MM.1S (cell line): ENCODE results near the gene ARFGEF2.

Experiments
- DNase-seq: peaks from one replicate; pipeline ENCODE4 v3.0.0-alpha.2; 2015
- H2AFZ ChIP-seq: fragments of 300-600 bp; sonication (generic); 2 replicates; pipeline ENCODE4 v1.6.0; 2016; ENCODE audit warnings: antibody characterized with exemption, low read length
- H3F3A ChIP-seq: fragments of 300-600 bp; sonication (generic); 2 replicates; pipeline ENCODE4 v1.6.1; 2016; ENCODE audit warnings: mild to moderate bottlenecking, antibody characterized with exemption, low read length, moderate library complexity, mixed read lengths; ENCODE audit not compliant: insufficient read depth
- H3K27ac ChIP-seq: fragments of 300-600 bp; sonication (generic); 2 replicates; pipeline ENCODE4 v1.5.1; 2016; ENCODE audit warnings: mild to moderate bottlenecking, low read length
- H3K27me3 ChIP-seq: fragments of 300-600 bp; sonication (generic); replicated peaks from 2 replicates; pipeline ENCODE4 v1.6.0; 2016; ENCODE audit warnings: low read length; ENCODE audit not compliant: insufficient read depth
- H3K36me3 ChIP-seq: fragments of 300-600 bp; sonication (generic); replicated peaks from 2 replicates; pipeline ENCODE4 v1.6.1; 2016; ENCODE audit warnings: mild to moderate bottlenecking, low read length, mixed read lengths; ENCODE audit not compliant: insufficient read depth
- H3K4me1 ChIP-seq: fragments of 300-600 bp; sonication (generic); 2 replicates; pipeline ENCODE4 v1.6.1; 2016; ENCODE audit warnings: low read length, mixed read lengths
- H3K4me2 ChIP-seq: fragments of 300-600 bp; sonication (generic); 2 replicates; pipeline ENCODE4 v1.6.0; 2016; ENCODE audit warnings: low read depth, low read length
- H3K4me3 ChIP-seq: fragments of 300-600 bp; sonication (generic); 2 replicates; pipeline ENCODE4 v1.5.1; 2016; ENCODE audit warnings: low read length, mixed read lengths
- H3K79me2 ChIP-seq: fragments of 300-600 bp; sonication (generic); 2 replicates; pipeline ENCODE4 v1.6.1; 2016; ENCODE audit warnings: mixed run types, low read length, mixed read lengths
- H3K9ac ChIP-seq: fragments of 300-600 bp; sonication (generic); 2 replicates; pipeline ENCODE4 v1.6.1; 2016; ENCODE audit warnings: low read length, mixed read lengths
- H3K9me2 ChIP-seq: fragments of 300-600 bp; sonication (generic); replicated peaks from 2 replicates; pipeline ENCODE4 v1.6.1; 2016; ENCODE audit warnings: mild to moderate bottlenecking, low read length, mixed read lengths; ENCODE audit not compliant: insufficient read depth
- H3K9me3 ChIP-seq: fragments of 300-600 bp; sonication (generic); replicated peaks from 2 replicates; pipeline ENCODE4 v1.6.1; 2016; ENCODE audit warnings: mild to moderate bottlenecking, low read length, mixed read lengths; ENCODE audit not compliant: insufficient read depth
- H4K20me1 ChIP-seq: fragments of 300-600 bp; sonication (generic); 2 replicates; pipeline ENCODE4 v1.6.1; 2016; ENCODE audit warnings: mild to moderate bottlenecking, low read length, moderate library complexity, mixed read lengths; ENCODE audit not compliant: insufficient read depth
- EZH2 ChIP-seq: fragments of 300-600 bp; sonication (generic); optimal IDR thresholded peaks from 2 replicates; pipeline ENCODE3; 2017; ENCODE audit warnings: low read depth, mild to moderate bottlenecking, antibody characterized with exemption, low read length, mixed read lengths
- EZH2phosphoT487 ChIP-seq: fragments of 300-600 bp; sonication (generic); IDR thresholded peaks from 2 replicates; pipeline ENCODE4 v1.6.1; 2018; ENCODE audit warnings: antibody characterized with exemption, low read length
- TF ChIP-seq, protein P1 (sequence below): fragments of 300-600 bp; sonication (generic); IDR thresholded peaks from 2 replicates; pipeline ENCODE4 v1.5.1; 2016; ENCODE audit warnings: antibody characterized with exemption, low read length, mixed read lengths

Gene ARFGEF2

DNA sequence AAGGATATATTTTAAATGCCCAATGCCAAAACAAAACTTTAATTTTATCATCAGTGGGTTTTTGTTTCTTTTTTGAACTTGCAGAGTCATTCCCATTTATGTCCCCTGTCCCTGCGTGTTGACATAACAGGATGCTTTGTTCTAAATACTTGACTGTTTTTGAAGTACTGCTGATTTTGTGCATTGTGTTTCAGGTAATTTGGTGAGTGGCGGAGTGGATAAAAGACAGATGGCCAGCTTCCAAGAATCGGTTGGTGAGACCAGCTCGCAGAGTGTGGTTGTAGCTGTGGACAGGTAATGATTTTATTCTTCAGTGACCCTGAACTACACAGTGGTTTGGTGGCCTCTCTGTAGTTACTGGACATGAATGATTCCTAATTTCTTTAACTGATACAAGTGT, 74.1 kb downstream of the ARFGEF2 start:
- H3K9ac ChIP-seq: no peak overlapping the region

DNA sequence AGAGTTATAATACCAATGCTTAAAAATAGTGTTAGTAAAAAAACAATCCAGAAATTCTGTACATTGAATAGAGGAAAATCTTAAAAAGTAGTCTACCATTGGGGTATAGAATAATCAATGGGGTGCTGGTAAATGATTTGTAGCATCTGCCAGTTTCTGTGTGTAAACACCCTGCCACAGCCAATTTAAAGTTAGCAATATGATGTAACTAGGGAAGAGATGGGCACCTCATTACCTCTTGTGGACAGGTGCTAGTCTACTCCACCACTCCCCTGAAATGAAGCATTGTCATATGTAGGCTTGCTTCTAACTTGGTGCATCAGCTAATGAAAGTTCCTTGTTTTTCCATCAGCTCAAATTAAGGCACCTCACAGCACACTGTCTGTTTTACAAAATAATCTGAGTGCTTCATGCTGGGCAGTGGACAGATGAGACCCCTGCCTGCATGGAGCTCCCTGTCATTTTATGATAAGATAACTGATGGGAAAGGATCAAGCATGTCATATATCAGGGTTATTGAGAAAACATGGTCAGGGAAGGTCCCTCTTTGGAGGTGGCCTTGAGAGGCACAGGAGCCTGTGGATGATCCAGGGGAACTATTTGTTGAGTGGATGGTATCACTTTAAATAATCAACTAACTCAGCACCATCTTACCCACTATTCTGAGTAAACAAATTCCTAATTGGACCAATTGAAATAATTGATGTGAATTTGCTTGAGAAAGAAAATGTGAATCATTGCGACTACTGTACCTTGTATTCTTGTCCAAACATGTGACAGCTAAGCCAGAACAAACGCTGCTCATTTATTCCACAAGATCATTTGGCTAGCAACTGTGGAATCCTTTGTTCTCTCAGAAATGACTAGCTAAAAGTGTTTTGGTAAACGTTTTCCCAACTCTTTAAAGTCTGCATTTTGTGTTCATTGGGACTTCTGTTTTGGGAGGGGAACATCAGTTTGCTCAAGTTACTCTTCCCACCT, 78.7 kb downstream of the ARFGEF2 start:
- H3K9me2 ChIP-seq: no peaks in the 10 kb centered on the region
- no peak overlapping the region for H3K4me2 ChIP-seq
- no peak overlapping the region for H2AFZ ChIP-seq
- H3K27me3 ChIP-seq: no peaks in the 10 kb centered on the region
- TF ChIP-seq, protein P1, sequence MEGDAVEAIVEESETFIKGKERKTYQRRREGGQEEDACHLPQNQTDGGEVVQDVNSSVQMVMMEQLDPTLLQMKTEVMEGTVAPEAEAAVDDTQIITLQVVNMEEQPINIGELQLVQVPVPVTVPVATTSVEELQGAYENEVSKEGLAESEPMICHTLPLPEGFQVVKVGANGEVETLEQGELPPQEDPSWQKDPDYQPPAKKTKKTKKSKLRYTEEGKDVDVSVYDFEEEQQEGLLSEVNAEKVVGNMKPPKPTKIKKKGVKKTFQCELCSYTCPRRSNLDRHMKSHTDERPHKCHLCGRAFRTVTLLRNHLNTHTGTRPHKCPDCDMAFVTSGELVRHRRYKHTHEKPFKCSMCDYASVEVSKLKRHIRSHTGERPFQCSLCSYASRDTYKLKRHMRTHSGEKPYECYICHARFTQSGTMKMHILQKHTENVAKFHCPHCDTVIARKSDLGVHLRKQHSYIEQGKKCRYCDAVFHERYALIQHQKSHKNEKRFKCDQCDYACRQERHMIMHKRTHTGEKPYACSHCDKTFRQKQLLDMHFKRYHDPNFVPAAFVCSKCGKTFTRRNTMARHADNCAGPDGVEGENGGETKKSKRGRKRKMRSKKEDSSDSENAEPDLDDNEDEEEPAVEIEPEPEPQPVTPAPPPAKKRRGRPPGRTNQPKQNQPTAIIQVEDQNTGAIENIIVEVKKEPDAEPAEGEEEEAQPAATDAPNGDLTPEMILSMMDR: no peak
- TF ChIP-seq EZH2phosphoT487 (no peak), EZH2 (no peak)
- H3K9ac ChIP-seq: no peak overlapping the region
- no peaks in the 10 kb centered on the region for H3F3A ChIP-seq
- peaks cover 2% of the 10 kb centered on the region for H3K79me2 ChIP-seq
- no peak overlapping the region for H3K27ac ChIP-seq
- no peak for DNase-seq
- no peaks in the 10 kb centered on the region for H4K20me1 ChIP-seq
- no peaks in the 10 kb centered on the region for H3K9me3 ChIP-seq
- no peak overlapping the region for H3K4me3 ChIP-seq
- H3K4me1 ChIP-seq: no peaks in the 10 kb centered on the region
- H3K36me3 ChIP-seq: peaks cover 5% of the 10 kb centered on the region; the same call in 1 of the 2 replicates

More for the DNA sequence above, 74.1 kb downstream of the ARFGEF2 start:
- no peaks in the 10 kb centered on the region; the same call in none of the 2 replicates for H3K79me2 ChIP-seq
- H3K27ac ChIP-seq: no peak overlapping the region
- DNase-seq: no peak
- H3K4me3 ChIP-seq: no peak overlapping the region
- H3K27me3 ChIP-seq: no peaks in the 10 kb centered on the region
- no peaks in the 10 kb centered on the region for H4K20me1 ChIP-seq
- no peaks in the 10 kb centered on the region for H3F3A ChIP-seq
- H3K4me2 ChIP-seq: no peak overlapping the region
- H3K4me1 ChIP-seq: no peaks in the 10 kb centered on the region
- no peak overlapping the region for H2AFZ ChIP-seq
- peaks cover 23% of the 10 kb centered on the region for H3K36me3 ChIP-seq
- H3K9me3 ChIP-seq: no peaks in the 10 kb centered on the region
- H3K9me2 ChIP-seq: no peaks in the 10 kb centered on the region
- TF ChIP-seq EZH2 (no peak), EZH2phosphoT487 (no peak)
- TF ChIP-seq, protein P1: no peak

DNA sequence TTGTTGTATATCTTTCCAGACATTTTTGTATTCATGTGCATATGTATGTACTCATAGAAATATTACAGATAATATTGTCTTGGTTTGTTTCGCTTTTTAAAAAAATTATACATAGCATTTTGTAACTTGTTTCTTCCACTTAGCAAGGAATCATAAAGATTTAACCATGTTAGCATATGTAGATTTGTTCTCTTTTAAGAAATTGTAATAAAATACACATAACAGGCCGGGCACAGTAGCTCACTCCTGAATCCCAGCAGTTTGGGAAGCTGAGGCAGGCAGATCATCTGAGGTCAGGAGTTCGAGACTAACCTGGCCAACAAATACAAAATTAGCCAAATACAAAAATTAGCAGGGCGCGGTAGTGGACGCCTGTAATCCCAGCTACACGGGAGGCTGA, 80.2 kb downstream of the ARFGEF2 start:
- H3K36me3 ChIP-seq: 0 out of 2 replicates have a peak, but pooled peaks cover 5% of the 10 kb centered on the region
- no peaks in the 10 kb centered on the region for H3K27me3 ChIP-seq
- no peaks in the 10 kb centered on the region for H3K9me3 ChIP-seq
- no peak overlapping the region for H3K27ac ChIP-seq
- H4K20me1 ChIP-seq: no peaks in the 10 kb centered on the region
- no peaks in the 10 kb centered on the region for H3F3A ChIP-seq
- H3K79me2 ChIP-seq: peaks cover 2% of the 10 kb centered on the region; the same call in 1 of the 2 replicates
- no peak overlapping the region for H3K9ac ChIP-seq
- TF ChIP-seq EZH2phosphoT487: no peak
- TF ChIP-seq, protein P1: no peak
- TF ChIP-seq EZH2: no peak
- no peak overlapping the region for H3K4me3 ChIP-seq
- no peak for DNase-seq
- no peaks in the 10 kb centered on the region for H3K9me2 ChIP-seq
- H3K4me2 ChIP-seq: no peak overlapping the region
- H2AFZ ChIP-seq: no peak overlapping the region
- H3K4me1 ChIP-seq: no peaks in the 10 kb centered on the region
